HG02610 (cell line): ENCODE measurements around the gene ERC1.
"Not testable (repeated sequence)": the region's sequence is repeated elsewhere in the genome, so short reads cannot be mapped to it uniquely, and the experiment has no call there.

Source experiments
- ATAC-seq: cut with Tn5 transposase; IDR thresholded peaks from one replicate; pipeline ENCODE4 v1.9.1; 2021; ENCODE audit warnings: mild to moderate bottlenecking, moderate library complexity; ENCODE audit not compliant: unreplicated experiment

Gene ERC1

DNA sequence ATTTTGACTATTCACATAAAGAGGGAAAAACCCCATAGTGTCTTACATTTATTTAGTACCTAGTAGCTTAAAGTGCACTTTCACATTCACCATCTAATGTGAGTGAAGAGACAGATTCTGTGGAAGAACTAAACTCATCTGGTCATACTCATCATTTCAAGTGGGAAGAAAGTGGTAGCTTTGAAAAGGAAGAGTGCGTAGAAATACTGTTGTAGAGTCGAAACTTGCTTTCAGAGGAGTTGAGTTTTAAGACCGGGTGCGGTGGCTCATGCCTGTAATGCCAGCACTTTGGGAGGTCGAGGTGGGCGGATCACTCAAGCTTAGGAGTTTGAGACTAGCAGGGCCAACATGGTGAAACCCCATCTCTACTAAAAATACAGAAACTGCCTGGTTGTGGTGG is 222.2 kb downstream of the ERC1 start:
- no peak for ATAC-seq

DNA sequence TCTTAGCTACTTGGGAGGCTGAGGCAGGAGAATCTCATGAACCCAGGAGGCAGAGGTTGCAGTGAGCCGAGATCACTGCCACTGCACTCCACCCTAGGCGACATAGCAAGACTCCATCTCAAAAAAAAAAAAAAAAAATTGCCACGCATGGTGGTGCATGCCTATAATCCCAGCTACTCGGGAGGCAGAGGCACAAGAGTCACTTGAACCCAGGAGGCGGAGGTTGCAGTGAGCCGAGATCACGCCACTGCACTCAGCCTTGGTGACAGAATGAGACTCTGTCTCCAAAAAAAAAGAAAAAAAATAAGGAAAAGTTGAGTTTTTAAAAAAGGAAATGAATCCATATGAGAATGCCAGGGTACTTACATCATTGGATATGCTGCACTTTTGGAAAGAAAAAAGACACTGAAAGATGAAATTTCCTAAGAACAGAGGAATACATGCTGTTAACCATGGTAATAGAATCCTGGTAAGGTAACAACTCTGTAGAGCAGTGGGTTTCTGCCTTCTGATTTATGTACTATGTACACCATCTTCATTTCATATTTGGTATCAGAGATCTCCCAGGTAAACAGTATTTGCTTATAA is 222.7 kb downstream of the ERC1 start:
- no peak for ATAC-seq

DNA sequence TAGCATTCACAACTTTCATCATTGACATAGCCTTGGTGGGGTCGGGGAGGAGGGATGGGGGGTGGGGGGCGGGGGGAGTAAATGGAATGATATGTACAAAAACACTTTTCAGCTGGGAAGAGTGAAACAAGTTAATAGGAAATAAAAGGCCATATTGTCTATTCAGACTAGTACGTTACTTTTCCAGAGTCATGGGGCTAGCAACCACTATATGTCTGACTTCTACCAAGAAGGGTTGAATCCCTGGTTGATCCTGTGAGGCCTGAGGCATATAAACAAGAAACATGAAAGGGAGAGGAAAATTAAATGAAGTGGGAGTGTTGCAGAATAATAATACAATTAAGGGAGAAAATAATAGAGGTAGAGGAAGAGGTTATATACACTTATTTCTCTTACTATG is 225.5 kb downstream of the ERC1 start:
- ATAC-seq: no peak

DNA sequence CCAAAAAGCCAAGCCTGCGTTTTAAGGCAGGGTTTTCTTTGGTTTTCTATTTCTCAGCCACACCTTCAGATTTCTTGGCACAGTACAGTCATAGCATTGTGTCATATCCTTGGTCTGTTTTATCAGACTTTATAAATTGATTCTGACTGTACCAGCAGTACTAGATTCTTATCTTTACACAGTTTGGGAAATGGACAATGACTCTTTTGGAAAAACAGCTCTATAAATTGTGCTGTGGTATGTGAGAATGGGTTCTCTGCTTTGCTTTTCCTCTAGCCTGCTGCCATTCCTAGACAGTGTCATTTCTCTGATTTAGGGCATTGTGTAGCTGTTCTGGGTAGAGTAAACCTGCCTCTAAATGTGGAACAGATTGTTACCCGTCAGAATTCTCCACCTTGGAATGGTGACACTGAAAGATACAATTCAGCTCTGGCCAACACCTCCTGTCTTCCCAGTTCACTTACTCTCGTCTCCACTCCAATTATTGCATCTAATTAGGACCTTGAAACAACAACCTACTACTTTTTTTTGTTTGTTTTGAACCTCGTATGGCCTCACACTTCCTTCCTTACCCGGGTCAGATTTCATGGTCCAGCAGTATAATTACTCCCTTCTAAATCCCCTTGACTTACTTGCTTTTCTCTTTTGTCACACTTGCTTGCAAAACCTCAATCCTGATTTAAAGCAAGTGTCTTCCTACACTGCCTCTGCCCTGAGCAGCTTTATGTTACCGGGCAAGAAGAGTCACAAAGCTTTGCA is 226.3 kb downstream of the ERC1 start:
- ATAC-seq: no peak

DNA sequence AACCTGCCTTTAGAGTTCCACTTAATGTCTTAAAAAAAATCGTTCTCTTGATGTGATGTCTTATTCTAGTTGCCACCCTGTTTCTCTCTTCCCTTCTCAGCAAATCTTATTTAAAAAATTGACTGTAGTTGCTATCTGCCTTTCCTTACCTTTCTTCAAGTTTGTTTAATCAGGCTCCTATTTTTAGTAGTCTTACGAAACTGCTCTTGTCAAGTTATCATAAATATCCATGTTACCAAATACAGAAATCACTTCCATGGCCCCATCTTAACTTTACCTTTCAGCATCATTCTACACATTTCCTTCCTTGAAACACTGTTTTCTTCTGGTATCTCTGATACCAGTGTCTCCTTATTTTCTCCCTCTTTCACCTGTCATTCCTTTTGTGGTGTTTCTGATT is 227.3 kb downstream of the ERC1 start:
- ATAC-seq: no peak

DNA sequence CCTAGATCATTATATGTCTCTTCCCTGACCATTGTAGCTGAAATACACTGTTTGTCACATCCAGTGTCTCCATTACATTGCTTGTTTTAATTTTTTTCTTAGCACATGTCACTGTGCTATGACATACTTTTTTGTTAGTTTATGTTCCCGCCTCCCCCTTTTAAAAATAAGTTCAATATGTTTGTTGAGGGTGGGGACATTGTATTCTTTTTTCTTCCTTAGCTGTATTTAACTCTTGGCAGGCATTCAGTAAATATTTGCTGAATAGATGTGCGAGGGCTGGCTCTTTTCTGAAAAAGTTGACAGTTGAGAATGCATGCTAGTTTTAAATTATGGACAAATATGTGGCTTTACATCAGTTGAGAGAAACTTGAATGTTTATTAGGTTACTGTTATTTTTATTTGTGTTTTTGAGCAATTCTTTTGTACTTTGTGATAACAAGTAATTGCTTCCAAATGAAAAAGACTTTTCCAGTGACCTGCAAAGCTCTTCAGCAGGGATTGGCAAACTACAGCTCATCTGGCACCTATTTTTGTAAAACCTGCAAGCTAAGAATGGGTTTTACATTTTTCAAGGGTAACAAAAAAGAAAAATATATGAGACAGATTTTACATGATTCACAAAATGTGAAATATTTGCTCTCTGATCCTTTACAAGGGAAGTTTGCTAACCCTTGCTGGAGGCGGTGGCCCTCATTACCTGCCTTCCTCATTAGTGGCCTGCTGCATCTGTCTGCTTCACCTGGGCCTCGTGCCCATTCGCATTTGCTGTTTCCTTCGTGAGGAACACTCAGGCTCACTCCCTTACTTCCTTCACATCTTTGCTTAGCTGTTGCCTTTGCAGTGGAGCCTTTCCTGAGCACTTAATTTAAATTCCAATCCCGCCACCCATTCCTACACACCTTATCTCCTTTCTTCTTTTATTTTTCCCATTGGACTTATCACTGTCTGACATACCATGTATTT is 229.4 kb downstream of the ERC1 start:
- ATAC-seq: no peak

DNA sequence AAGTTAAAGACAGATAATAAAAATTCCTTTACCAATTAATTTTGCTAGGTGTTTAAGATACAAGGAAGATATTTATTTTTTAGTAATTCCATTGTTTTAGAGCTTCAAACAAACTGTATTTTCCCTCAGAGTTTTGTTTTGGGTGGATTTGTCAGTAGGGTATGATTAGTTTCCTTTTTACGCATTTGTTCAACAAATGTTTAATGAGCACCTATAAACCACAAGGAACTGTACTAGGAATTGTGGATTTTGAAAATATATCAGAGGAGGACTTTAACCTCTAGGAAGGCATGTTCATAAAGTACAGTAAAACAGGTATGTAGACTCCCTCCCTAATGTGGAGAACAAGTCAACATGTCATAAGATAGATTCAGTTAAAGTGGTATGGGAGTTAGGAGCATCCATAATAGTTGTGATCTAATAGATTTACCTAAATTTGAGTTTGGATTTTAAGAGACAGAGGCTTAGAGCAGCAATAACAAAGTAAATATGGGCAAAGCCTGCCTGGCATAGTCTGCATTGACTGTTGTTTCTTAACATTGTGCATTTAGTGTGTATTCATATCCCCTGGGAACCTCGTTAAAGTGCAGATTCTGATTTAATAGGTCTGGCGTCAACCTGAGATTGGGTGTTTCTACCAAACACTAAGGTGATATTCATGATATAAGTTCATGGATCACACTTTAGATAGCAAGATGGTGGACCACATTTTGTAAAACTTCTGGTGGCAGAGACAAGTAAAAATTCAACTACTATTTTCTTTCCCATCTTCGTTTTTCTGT is 232.0 kb downstream of the ERC1 start:
- ATAC-seq: no peak

DNA sequence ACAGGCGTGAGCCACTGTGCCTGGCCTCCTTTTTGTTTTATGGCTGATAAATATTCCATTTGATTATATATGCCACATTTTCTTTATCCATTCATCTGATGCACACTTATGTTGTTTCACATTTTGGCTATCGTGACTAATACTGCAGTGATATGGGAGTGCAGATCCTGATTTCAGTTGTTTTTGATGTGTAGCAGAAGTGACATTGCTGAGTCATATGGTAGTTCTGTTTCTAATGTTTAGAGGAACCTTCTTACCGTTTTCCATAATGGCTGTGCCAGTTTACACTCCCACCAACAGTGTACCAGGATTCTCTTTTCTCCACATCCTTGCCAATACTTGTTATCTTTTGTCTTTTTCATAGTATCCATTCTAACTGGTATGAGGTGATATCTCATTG is 235.9 kb downstream of the ERC1 start:
- no peak for ATAC-seq

DNA sequence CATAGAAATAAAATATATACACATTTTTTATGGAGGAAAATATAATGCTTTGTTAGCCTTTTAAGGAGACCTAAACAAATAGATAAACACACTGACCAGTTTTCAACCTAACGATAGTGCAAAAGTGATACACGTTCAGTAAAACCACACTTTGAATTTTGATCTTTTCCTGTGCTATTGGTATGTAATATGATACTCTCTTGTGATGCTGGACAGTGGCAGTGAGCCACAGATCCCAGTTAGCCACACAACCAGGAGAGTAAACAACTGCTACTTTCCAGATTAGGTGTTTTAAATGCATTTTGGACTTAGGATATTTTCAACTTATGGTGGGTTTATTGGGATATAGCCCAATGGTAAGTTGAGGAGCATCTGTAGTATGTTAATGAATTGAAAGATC is 243.1 kb downstream of the ERC1 start:
- ATAC-seq: no peak

DNA sequence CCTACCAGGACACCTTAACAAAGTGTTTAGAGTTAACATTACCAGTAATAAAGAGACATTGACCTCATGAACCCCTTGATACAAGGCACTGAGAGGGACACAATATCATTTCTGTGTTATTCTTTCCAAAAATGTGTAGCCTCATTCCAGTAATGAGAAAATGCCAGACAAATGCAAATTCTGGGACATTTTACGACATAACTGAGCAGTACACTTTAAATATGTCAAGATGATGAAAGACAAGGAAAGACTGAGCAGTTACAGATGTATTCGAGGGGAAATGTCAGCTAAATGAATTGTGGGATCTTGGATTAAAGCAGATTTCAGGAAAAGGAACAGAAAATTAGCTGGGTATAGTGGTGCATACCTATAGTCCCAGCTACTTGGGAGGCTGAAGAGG is 255.6 kb downstream of the ERC1 start:
- ATAC-seq: no peak

DNA sequence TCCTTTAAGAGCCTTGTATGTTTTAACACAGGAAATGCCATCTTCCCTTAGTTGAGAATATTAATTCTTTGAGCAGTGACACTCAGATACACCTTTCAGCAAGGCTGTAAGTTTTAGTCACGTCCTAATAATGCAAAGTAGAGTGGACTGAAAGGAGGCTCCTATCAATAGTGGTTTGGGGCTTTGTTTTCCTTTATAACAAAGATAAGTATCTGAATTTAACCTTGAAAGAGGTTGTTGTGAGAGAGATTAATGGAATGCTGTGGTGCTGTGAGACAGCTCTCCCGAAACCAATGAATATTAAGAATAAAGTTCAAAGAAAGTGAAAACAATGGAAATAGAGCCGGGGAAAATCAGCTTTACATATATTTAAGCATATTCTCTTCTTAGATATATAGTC is 259.6 kb downstream of the ERC1 start:
- ATAC-seq: no peak

DNA sequence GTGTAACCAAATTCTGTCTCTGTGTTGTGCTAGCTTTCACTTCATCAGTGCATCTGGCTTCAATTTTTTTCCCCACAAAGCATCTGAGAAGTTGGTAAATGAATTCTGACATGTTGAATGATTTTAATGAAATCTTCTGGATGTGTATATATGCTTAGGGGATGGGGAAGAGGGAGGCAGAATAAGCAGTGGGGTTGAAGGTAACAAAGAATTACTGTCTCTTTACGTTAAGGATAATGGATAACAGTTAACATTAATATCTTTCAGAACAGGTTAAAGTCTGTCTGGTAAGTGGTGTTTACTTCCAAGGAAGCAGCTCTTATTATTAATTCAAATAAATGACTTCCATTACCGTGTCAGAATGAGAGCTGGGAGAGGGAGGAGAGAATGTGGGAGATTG is 261.7 kb downstream of the ERC1 start:
- ATAC-seq: no peak

DNA sequence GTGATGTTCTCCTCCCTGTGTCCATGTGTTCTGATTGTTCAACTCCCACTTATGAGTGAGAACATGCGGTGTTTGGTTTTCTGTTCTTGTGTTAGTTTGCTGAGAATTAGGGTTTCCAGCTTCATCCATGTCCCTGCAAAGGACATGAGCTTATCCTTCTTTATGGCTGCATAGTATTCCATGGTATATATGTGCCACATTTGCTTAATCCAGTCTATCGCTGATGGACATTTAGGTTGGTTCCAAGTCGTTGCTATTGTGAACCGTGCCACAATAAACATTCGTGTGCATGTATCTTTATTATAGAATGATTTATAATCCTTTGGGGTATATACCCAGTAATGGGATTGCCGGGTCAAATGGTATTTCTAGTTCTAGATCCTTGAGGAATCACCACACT is 264.1 kb downstream of the ERC1 start:
- not testable (repeated sequence) for ATAC-seq

DNA sequence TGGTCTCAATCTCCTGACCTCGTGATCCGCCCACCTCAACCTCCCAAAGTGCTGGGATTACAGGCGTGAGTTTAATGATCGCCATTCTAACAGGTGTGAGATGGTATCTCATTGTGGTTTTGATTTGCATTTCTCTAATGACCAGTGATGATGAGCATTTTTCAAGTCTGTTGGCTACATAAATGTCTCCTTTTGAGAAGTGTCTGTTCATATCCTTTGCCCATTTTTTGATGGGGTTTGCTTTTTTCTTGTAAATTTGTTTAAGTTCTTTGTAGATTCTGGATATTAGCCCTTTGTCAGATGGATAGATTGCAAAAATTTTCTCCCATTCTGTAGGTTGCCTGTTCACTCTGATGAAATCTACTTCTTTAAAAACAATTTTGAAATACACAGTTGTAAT is 264.8 kb downstream of the ERC1 start:
- ATAC-seq: not testable (repeated sequence)

DNA sequence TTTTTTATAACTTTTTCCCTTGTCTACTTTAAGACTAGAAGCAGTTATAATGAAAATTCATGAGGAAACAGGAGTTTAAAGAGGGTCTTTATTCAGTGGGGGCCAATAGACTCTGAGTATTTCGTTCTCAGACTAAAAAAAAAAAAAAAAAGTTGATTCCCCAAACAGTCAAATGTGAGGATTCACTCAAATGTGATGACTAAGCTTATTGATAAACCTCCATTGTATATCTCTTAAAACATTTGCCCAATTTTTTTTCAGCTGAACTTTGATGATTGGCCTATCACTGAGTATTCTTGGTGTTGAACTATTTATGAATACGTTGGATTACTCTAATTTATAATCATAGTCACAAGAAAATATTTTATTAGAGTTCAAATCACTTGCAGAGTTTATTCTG is 265.3 kb downstream of the ERC1 start:
- ATAC-seq: no peak

DNA sequence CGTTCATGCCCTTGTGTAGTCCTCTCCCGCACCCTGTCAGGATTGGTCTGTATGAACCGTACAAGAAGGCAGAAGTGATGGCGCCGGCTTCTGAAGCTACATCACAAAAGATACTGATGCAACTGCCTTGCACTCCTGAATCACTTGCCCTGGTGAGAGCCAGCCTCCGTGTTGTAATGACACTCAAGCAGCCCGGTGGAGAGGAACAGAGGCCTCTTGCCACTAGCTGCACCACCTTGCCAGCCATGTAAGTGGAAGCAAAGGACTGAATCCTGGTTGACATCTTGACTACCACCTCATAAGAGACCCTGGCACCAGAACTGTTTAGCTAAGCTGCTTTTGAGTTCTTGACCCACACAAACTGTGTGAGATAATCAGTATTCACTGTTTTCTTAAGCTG is 266.0 kb downstream of the ERC1 start:
- no peak for ATAC-seq

DNA sequence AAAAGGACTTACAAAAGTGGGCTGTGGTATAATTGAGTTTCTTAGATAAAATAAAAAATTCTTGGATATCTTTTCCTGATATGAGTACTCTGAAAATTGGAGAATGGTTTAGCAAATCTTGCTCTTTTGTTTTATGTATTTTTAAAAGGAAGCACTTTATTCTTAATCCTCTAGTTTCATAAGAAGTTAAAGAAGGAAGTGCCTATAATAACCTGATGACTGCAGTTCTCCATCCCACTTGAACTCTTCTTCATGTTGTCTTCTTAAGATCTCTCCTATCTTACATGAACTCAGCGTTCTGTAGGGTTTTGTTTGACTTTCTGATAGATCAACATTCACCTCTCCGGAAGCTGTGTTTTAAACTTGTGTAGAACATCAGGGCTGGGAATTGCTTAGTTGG is 271.0 kb downstream of the ERC1 start:
- no peak for ATAC-seq

DNA sequence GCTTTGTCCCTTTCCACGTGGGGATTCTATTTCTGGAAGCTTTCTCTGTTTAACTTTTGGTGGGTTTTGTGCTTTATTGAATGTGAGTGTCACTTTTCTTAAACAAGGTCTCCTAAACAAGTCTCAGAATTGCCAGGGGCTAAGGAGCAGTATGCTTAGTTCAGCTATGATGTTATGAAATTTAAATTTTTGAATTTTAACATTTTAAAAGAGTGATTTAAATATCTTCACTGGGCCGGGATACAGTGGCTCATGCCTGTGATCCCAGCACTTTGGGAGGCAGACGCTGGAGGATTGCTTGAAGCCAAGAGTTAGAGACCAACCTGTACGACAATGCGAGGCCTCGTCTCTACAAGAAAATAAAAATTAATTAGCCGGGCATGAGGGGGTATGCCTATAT is 276.2 kb downstream of the ERC1 start:
- no peak for ATAC-seq

DNA sequence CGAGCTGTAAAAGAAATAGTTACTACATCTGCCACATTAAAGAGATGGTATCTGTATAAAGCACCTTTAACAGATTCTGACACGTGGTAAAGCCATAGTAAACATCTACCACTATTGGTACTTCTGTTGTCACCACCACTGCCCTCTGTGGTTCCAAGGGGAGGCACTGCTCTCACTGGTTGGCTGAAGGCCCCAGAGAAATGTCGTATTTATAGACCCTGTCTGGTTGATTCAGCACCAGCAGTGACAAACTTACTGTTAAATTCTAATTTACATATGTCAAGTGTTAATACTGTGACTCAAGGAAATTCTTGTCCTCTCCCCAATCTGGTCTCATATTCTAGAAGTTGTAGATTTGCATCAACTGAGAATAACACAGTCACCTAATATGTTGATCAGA is 281.1 kb downstream of the ERC1 start:
- no peak for ATAC-seq

DNA sequence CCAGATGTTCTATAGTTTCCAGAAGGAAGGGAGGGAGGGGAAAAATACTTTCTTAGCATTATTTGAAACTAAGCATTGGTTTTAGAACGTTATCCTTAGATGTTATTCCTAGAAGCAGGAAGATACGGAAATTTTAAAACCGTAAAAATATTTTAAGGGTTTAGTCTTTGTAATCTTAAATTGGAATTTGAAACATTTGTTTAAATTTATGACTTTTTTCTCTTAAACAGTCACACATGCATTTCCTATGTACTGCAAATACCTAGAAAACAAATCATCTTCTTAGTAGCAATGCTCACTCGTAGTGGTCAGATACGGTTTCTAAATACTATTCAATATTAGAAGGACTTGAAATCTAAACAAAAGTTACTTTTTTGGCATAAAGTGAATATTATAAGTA is 282.0 kb downstream of the ERC1 start:
- ATAC-seq: no peak

DNA sequence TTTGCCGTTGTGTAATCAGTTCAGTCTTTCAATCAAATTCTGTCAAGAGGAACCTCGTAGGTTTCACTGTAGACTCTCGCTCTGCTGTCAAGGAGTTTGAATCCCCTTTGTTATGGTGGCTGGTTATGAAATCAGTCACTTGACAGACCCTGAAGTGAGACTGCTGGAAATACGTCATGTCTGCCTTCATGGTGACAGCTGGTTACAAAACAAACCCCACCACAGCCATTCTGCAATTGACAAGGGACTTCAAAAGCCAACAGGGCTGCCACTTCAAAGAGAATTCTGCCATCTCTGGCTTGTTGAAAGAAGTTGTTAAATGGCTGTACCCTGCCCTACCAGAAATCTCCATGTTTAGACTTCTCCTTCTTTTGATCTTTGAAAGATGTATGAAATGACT is 286.9 kb downstream of the ERC1 start:
- ATAC-seq: no peak
